Pancreas (tissue), 10 donors: ENCODE data around the gene CHTF8. TPM values are rescaled to one million over a fixed set of nuclear protein-coding genes. Genes with fewer than 3 reads are reported as not detected.
A peak's percentile ranks its signal among the peaks of the same experiment; 100 is the strongest.

Source experiments
- ATAC-seq, 4 donors: fragments of 200-7000 bp; cut with Tn5 transposase; one replicate each; pipeline versions ENCODE4 v1.8.0 to v1.9.1; 2020; ENCODE audit warnings: mild to moderate bottlenecking in 4 of 4, moderate library complexity in 4 of 4
- DNase-seq, 6 donors: peaks; one replicate each; pipeline ENCODE4 v3.0.0-alpha.2; 2020
- FAIRE-seq: peaks from 2 replicates; lab custom pipeline; 2012; peaks lifted over from hg19 to GRCh38; lab: Jason Lieb, UNC
- H3K27ac ChIP-seq, 4 donors: fragments of 200-600 bp; sonication (generic); 1 replicate in 3 of 4; 2 replicates in 1 of 4; pipeline versions ENCODE4 v1.5.0 to v1.8.0; 2020
- H3K27me3 ChIP-seq, 4 donors: fragments of 200-600 bp; one replicate each; pipeline ENCODE4 v1.8.0; 2021
- H3K36me3 ChIP-seq, 3 donors: fragments of 200-600 bp; sonication (generic) in 1 of 3; one replicate each; pipeline versions ENCODE4 v1.5.0 to v1.8.0; 2020 to 2021
- H3K4me1 ChIP-seq, 3 donors: fragments of 200-600 bp; one replicate each; pipeline ENCODE4 v1.8.0; 2021
- H3K4me3 ChIP-seq, 4 donors: fragments of 200-600 bp; sonication (generic) in 2 of 4; one replicate each; pipeline versions ENCODE4 v1.5.0 to v1.8.0; 2020 to 2021
- H3K9me3 ChIP-seq, 4 donors: fragments of 200-600 bp; one replicate each; pipeline ENCODE4 v1.8.0; 2021
- WGBS, 2 donors: extraction: QIAGEN DNeasy Blood & Tissue Kit; methylation state at CpG; one replicate each; pipeline ENCODE4 v1.1.7; 2013; 5-methylcytosine and 5-hydroxymethylcytosine counted together
- intact Hi-C, 3 donors: fragments of 100-400 bp; cut with DNase I; formaldehyde crosslinking; loops; one replicate each; pipeline versions ENCODE4 v1.11.1 to v1.14.2; 2022
- polyA plus RNA-seq, 2 donors: library from polyadenylated mRNA; stranded (reverse); fragments of 200-250 nt; gene quantifications; one replicate each; pipeline ENCODE4 v1.2.3, GENCODE V29; 2013
- total RNA-seq, 6 donors: library from RNA; stranded (reverse); fragmentation: NEBNext Ultra II Directional in 4 of 6; extraction: Animal tissue kit (Norgen Biotek cat#: 25700) in 4 of 6; gene quantifications; one replicate each; pipeline versions ENCODE4 v1.2.1 to v1.2.4, GENCODE V29; 2021 to 2023
- TF ChIP-seq, protein P1 (sequence below), 4 donors: fragments of 200-600 bp; sonication (generic) in 3 of 4; IDR thresholded peaks; one replicate each; pipeline versions ENCODE4 v1.5.0 to v1.8.0; 2021; ENCODE audit warnings: antibody characterized with exemption in 4 of 4
- donor health status: healthy with polysubstance abuse.
- donor health status: DM: no; HTN: no; CAD: no; lungs with moderate emphysema.
- donor health status: DM: no; HTN: no; CAD: no.
- donor health status: control.
- donor health status: control.
- donor health status: Bipolar disorder and iron deficiency.
- donor health status: DM: yes; HTN: yes; CAD: no.
- donor health status: DM: no; HTN: no; CAD: no.
- donor health status: DM: no; HTN: no; CAD: no.
- donor health status: DM: yes; HTN: yes; CAD: no.

The CHTF8 gene
- total and polyA plus RNA-seq, 8 donors: 21.7 to 74.5 (median 41.1) TPM

DNA sequence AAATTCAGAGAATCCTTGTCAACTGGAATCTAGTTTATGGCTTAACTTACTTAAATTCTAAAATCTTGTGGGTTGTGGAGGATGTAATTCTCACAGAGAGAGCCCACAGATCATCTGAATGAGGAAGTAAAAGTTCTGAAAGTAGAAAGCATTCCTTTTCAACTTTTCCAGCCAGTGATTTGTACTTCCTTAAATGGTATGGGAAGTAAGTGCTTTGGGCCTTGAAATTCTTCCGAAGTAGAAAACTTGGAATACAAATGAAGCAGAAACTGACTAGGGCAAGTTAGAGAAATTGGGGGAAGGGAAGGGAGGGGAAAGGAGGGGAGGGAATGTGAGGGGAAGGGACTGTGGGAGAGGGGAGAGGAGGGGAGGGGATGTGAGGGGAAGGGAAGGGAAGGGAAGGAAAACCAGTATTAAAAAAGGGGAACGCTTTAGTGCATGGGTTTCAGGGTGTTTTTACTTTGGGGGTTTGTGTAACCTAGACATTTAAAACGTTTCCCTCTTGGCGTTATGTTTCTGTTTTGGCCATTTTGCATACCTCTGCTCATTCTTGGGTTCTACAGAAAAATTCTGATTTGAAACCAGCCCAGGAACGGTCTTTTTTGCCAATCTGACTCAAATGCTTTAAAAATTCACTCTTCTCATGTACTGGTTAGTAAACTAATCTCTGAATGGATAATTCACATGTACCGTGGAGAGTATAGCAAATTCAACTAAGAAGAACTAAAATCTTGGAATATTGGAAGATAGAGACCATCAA, 39.1 kb upstream of the CHTF8 start:
- Histone ChIP-seq H3K4me3 (no peak overlapping the region), H3K4me1 (peaks cover 5 to 19% (median 16%) of the 10 kb centered on the region in 3 donors), H3K27ac (peak overlapping the region in 3 of 4 donors; percentile 33 to 63 (median 52)), H3K27me3 (no peaks in the 10 kb centered on the region), H3K36me3 (peaks cover 0 to 19% (median 2%) of the 10 kb centered on the region in 3 donors), H3K9me3 (no peaks in the 10 kb centered on the region)
- intact Hi-C loops: no loop called here
- WGBS, 2 donors: 73 to 77% methylated on average over 6 of the region's 6 CpGs
- TF ChIP-seq, protein P1, sequence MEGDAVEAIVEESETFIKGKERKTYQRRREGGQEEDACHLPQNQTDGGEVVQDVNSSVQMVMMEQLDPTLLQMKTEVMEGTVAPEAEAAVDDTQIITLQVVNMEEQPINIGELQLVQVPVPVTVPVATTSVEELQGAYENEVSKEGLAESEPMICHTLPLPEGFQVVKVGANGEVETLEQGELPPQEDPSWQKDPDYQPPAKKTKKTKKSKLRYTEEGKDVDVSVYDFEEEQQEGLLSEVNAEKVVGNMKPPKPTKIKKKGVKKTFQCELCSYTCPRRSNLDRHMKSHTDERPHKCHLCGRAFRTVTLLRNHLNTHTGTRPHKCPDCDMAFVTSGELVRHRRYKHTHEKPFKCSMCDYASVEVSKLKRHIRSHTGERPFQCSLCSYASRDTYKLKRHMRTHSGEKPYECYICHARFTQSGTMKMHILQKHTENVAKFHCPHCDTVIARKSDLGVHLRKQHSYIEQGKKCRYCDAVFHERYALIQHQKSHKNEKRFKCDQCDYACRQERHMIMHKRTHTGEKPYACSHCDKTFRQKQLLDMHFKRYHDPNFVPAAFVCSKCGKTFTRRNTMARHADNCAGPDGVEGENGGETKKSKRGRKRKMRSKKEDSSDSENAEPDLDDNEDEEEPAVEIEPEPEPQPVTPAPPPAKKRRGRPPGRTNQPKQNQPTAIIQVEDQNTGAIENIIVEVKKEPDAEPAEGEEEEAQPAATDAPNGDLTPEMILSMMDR (IDR thresholded peaks at IDR 0.05): no peak
- FAIRE-seq: no peak
- ATAC-seq: peak in 3 of 4 donors; percentile 20 to 38 (median 37)
- DNase-seq: no peak

- no peak for FAIRE-seq
- peak overlapping the region in 1 of 4 donors; percentile 21 for H3K27ac ChIP-seq
- intact Hi-C loops: no loop called here
Observed at GRCh38 chr16:69169607-69170352, 37.4 kb upstream of the CHTF8 start.

GRCh38 chr16:69169051-69169450, 36.7 kb upstream of the CHTF8 start:
- Histone ChIP-seq H3K27me3 (no peaks in the 10 kb centered on the region), H3K4me3 (no peak overlapping the region), H3K9me3 (no peaks in the 10 kb centered on the region), H3K27ac (no peak overlapping the region), H3K36me3 (peaks cover 0 to 34% (median 2%) of the 10 kb centered on the region in 3 donors), H3K4me1 (peaks cover 5 to 19% (median 12%) of the 10 kb centered on the region in 3 donors)
- FAIRE-seq: no peak
- intact Hi-C loops: no loop called here
- 97 to 99% methylated on average over 4 of the region's 4 CpGs for WGBS, 2 donors
- no peak for DNase-seq
- TF ChIP-seq, protein P1 (IDR thresholded peaks at IDR 0.05): no peak
- no peak for ATAC-seq

More at GRCh38 chr16:69169607-69170352, 37.4 kb upstream of the CHTF8 start:
- Histone ChIP-seq H3K36me3 (peaks cover 0 to 32% (median 2%) of the 10 kb centered on the region in 3 donors), H3K27me3 (no peaks in the 10 kb centered on the region), H3K9me3 (no peaks in the 10 kb centered on the region), H3K4me3 (no peak overlapping the region), H3K4me1 (peaks cover 5 to 19% (median 16%) of the 10 kb centered on the region in 3 donors)
- ATAC-seq (no peak), DNase-seq (no peak)
- TF ChIP-seq, protein P1 (IDR thresholded peaks at IDR 0.05): no peak
- WGBS, 2 donors: 47 to 51% methylated on average over 6 of the region's 6 CpGs

- WGBS, 2 donors: 92 to 93% methylated on average over 7 of the region's 7 CpGs
- TF ChIP-seq, protein P1 (IDR thresholded peaks at IDR 0.05): no peak
- FAIRE-seq (no peak), DNase-seq (no peak), ATAC-seq (no peak)
- Histone ChIP-seq H3K4me3 (no peak overlapping the region), H3K27me3 (no peaks in the 10 kb centered on the region), H3K4me1 (peaks cover 5 to 11% (median 8%) of the 10 kb centered on the region in 3 donors), H3K9me3 (no peaks in the 10 kb centered on the region), H3K27ac (no peak overlapping the region), H3K36me3 (peaks cover 0 to 42% (median 2%) of the 10 kb centered on the region in 3 donors)
- intact Hi-C loops: no loop called here
Observed at GRCh38 chr16:69166946-69167930, 34.9 kb upstream of the CHTF8 start.
